ENCODE results near the gene STK39. TPM values are rescaled to one million over a fixed set of nuclear protein-coding genes. Genes with fewer than 3 reads are reported as not detected.

The STK39 gene
- total RNA-seq, 1 donor from 2014 or later: 18.5 TPM

- DNase-seq (no peak), ATAC-seq (ENCODE audit: low read depth) (no peak)
- POLR2A ChIA-PET: no interaction called here
- H3K27ac Mint-ChIP-seq: no peak overlapping the region
- H3K4me1 Mint-ChIP-seq: peaks cover 41% of the 10 kb centered on the region
- CTCF ChIA-PET: no interaction called here
- H3K9me3 Mint-ChIP-seq: no peaks in the 10 kb centered on the region
- no peak overlapping the region for H3K4me3 Mint-ChIP-seq
- intact Hi-C loops (cut with micrococcal nuclease): no loop called here
- no peak for TF ChIP-seq CTCF (IDR thresholded peaks at IDR 0.05)
- H3K27me3 Mint-ChIP-seq: no peaks in the 10 kb centered on the region
- H3K36me3 Mint-ChIP-seq (ENCODE audit: low read depth): no peaks in the 10 kb centered on the region
Measured at GRCh38 chr2:168190590-168191336, 56.6 kb downstream of the STK39 start.

- H3K27me3 Mint-ChIP-seq: no peaks in the 10 kb centered on the region
- H3K4me1 Mint-ChIP-seq: peaks cover 39% of the 10 kb centered on the region
- intact Hi-C loops (cut with micrococcal nuclease): no loop called here
- no peak overlapping the region for H3K27ac Mint-ChIP-seq
- ChIA-PET CTCF (no interaction called here), POLR2A (no interaction called here)
- H3K36me3 Mint-ChIP-seq (ENCODE audit: low read depth): no peaks in the 10 kb centered on the region
- no peak for ATAC-seq (ENCODE audit: low read depth)
- no peak overlapping the region for H3K4me3 Mint-ChIP-seq
- no peak for DNase-seq
- no peak for TF ChIP-seq CTCF (IDR thresholded peaks at IDR 0.05)
- no peaks in the 10 kb centered on the region for H3K9me3 Mint-ChIP-seq
Measured at GRCh38 chr2:168189835-168190569, 57.4 kb downstream of the STK39 start.

GRCh38 chr2:168188002-168188401 is 59.4 kb downstream of the STK39 start:
- ChIA-PET CTCF (no interaction called here), POLR2A (no interaction called here)
- no peak overlapping the region for H3K4me3 Mint-ChIP-seq
- ATAC-seq (ENCODE audit: low read depth) (no peak), DNase-seq (no peak)
- no peak overlapping the region for H3K27ac Mint-ChIP-seq
- no peaks in the 10 kb centered on the region for H3K36me3 Mint-ChIP-seq (ENCODE audit: low read depth)
- peaks cover 21% of the 10 kb centered on the region for H3K4me1 Mint-ChIP-seq
- no peaks in the 10 kb centered on the region for H3K9me3 Mint-ChIP-seq
- intact Hi-C loops (cut with micrococcal nuclease): no loop called here
- TF ChIP-seq CTCF (IDR thresholded peaks at IDR 0.05): no peak
- H3K27me3 Mint-ChIP-seq: no peaks in the 10 kb centered on the region

- ATAC-seq (ENCODE audit: low read depth): no peak
- Mint-ChIP-seq H3K9me3 (no peaks in the 10 kb centered on the region), H3K27me3 (no peaks in the 10 kb centered on the region), H3K36me3 (ENCODE audit: low read depth) (peaks cover 5% of the 10 kb centered on the region), H3K4me1 (peaks cover 8% of the 10 kb centered on the region), H3K4me3 (no peak overlapping the region), H3K27ac (no peak overlapping the region)
- POLR2A ChIA-PET: no interaction called here
- CTCF ChIA-PET: no interaction called here
- DNase-seq: no peak
- TF ChIP-seq CTCF (IDR thresholded peaks at IDR 0.05): no peak
- intact Hi-C loops (cut with micrococcal nuclease): no loop called here
Measured at GRCh38 chr2:168186452-168186851, 60.9 kb downstream of the STK39 start.

GRCh38 chr2:168185583-168186274 is 61.7 kb downstream of the STK39 start:
- H3K9me3 Mint-ChIP-seq: no peaks in the 10 kb centered on the region
- no peak for TF ChIP-seq CTCF (IDR thresholded peaks at IDR 0.05)
- ChIA-PET CTCF (no interaction called here), POLR2A (no interaction called here)
- intact Hi-C loops (cut with micrococcal nuclease): no loop called here
- H3K4me1 Mint-ChIP-seq: peaks cover 8% of the 10 kb centered on the region
- no peak for ATAC-seq (ENCODE audit: low read depth)
- no peak overlapping the region for H3K27ac Mint-ChIP-seq
- DNase-seq: no peak
- peaks cover 9% of the 10 kb centered on the region for H3K36me3 Mint-ChIP-seq (ENCODE audit: low read depth)
- no peaks in the 10 kb centered on the region for H3K27me3 Mint-ChIP-seq
- H3K4me3 Mint-ChIP-seq: no peak overlapping the region

Measured in activated B cell treated with CpG ODN at 0.5 μM for 24 hours (primary cell).